ENCODE measurements around the gene HDDC2.

- TF ChIP-seq CTCF (IDR thresholded peaks at IDR 0.05) (no peak), ZNF121 (CRISPR knock-in tag; IDR thresholded peaks at IDR 0.05) (no peak), USF2 (CRISPR knock-in tag; IDR thresholded peaks at IDR 0.05) (no peak), TEAD1 (CRISPR knock-in tag; IDR thresholded peaks at IDR 0.05) (no peak), NFATC4 (CRISPR knock-in tag; IDR thresholded peaks at IDR 0.05) (no peak), AR (CRISPR knock-in tag; IDR thresholded peaks at IDR 0.05) (no peak)
These were observed 39.2 kb upstream of the HDDC2 start for GRCh38 chr6:125340991-125341390.
